Caco-2 (cell line): ENCODE results near the gene USP25. TPM values are rescaled to one million over a fixed set of nuclear protein-coding genes. Genes with fewer than 3 reads are reported as not detected.

ENCODE experiments used
- BruUV-seq: library from RNA; stranded (reverse); fragments of 400-500 nt; replicated peaks from 2 replicates; lab custom pipeline; 2021; lab: Mats Ljungman, UMichigan
- CTCF ChIA-PET: fragments of 300-600 bp; sonication (Branson Sonifier 250); formaldehyde crosslinking; loops from one replicate; lab custom pipeline; 2022; ENCODE audit warnings: antibody characterized with exemption; lab: Charles Lee
- POLR2A ChIA-PET: fragments of 300-600 bp; sonication (Branson Sonifier 250); formaldehyde crosslinking; loops from one replicate; lab custom pipeline; 2022; ENCODE audit warnings: antibody characterized with exemption; lab: Charles Lee
- DNase-seq, 2 experiments: peaks; one replicate each; pipeline versions ENCODE4 v3.0.0 to v3.0.0-alpha.2; 2020 to 2022
- H3K27me3 ChIP-seq: replicated peaks from 2 replicates; pipeline ENCODE4 v1.6.0; 2011; ENCODE audit warnings: low read length; ENCODE audit not compliant: control insufficient read depth, insufficient read depth
- H3K36me3 ChIP-seq: 2 replicates; pipeline ENCODE4 v1.5.1; 2011; ENCODE audit warnings: low read length; ENCODE audit not compliant: control insufficient read depth, insufficient read depth
- H3K4me1 ChIP-seq: fragments of 250-450 bp; sonication (Bioruptor Pico); 2 replicates; pipeline ENCODE4 v1.5.1; 2020; ENCODE audit warnings: mild to moderate bottlenecking
- H3K4me3 ChIP-seq: 2 replicates; pipeline ENCODE4 v1.5.1; 2011; ENCODE audit warnings: low read depth, mild to moderate bottlenecking, control low read depth, low read length
- H3K9me3 ChIP-seq: fragments of 250-450 bp; sonication (Bioruptor Pico); 2 replicates; pipeline ENCODE4 v1.5.1; 2020; ENCODE audit warnings: mild to moderate bottlenecking, moderate library complexity
- H3K27ac Mint-ChIP-seq: one replicate; pipeline ENCODE4 v1.8.0; 2022; ENCODE audit warnings: mixed read lengths; ENCODE audit not compliant: unreplicated experiment
- H3K27me3 Mint-ChIP-seq: one replicate; pipeline ENCODE4 v1.8.0; 2022; ENCODE audit warnings: mixed read lengths; ENCODE audit not compliant: insufficient read depth, unreplicated experiment
- H3K36me3 Mint-ChIP-seq: one replicate; pipeline ENCODE4 v1.8.0; 2022; ENCODE audit warnings: mild to moderate bottlenecking, mixed read lengths; ENCODE audit not compliant: insufficient read depth, unreplicated experiment
- H3K4me1 Mint-ChIP-seq: one replicate; pipeline ENCODE4 v1.8.0; 2022; ENCODE audit warnings: low read depth, mixed read lengths; ENCODE audit not compliant: unreplicated experiment
- H3K4me3 Mint-ChIP-seq: one replicate; pipeline ENCODE4 v1.8.0; 2022; ENCODE audit warnings: mild to moderate bottlenecking, moderate library complexity, mixed read lengths; ENCODE audit not compliant: unreplicated experiment
- H3K9me3 Mint-ChIP-seq: one replicate; pipeline ENCODE4 v1.8.0; 2022; ENCODE audit warnings: mixed read lengths; ENCODE audit not compliant: unreplicated experiment
- intact Hi-C: fragments of 100-400 bp; cut with micrococcal nuclease; formaldehyde crosslinking; loops from one replicate; pipeline ENCODE4 v1.10.0; 2022; ENCODE audit not compliant: unreplicated experiment
- total RNA-seq: library from RNA; stranded (reverse); gene quantifications from 2 replicates; pipeline ENCODE4 v1.2.3, GENCODE V29; 2022
- TF ChIP-seq, protein P1 (sequence below), 2 experiments: fragments of 200-600 bp in 1 of 2; IDR thresholded peaks; 1 replicate in 1 of 2; 2 replicates in 1 of 2; pipeline versions ENCODE4 v1.5.1 to v1.8.0; 2011 to 2022; ENCODE audit warnings: antibody characterized with exemption in 1 of 2, control low read depth in 1 of 2, inconsistent platforms in 1 of 2, low read depth in 1 of 2, low read length in 1 of 2, mild to moderate bottlenecking in 1 of 2, moderate library complexity in 1 of 2; ENCODE audit not compliant: insufficient read depth in 1 of 2, severe bottlenecking in 1 of 2, unreplicated experiment in 1 of 2

The USP25 gene
- total RNA-seq, 1 experiment from 2014 or later: 44.3 TPM

DNA sequence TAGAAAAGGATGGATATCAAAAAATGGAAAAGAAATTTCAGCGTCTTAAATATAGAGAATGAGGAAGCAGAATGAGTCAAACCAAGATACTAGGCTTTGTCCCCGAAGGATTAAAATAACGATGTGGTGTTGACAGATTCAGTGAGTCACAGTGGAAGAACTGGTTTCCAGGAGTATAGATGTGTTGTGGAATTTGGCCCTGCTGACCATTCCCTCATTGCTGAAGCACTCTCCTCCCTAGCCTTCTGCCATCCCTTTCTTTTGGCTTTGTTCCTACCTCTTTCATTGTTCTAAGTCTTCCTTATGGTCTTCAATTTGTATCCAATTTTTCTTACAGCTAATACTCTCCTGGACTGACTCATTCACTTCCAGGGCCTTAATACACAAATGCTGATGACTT is 23.1 kb upstream of the USP25 start:
- H3K36me3 Mint-ChIP-seq: peaks cover 6% of the 10 kb centered on the region
- H3K27me3 Mint-ChIP-seq: no peaks in the 10 kb centered on the region
- intact Hi-C loops: loop anchor here (1.0 to 2.0 kb wide), 3 partner anchors 16 to 68 kb away; no protein-coding TSS in a partner anchor
- ChIA-PET CTCF (no interaction called here), POLR2A (no interaction called here)
- H3K9me3 Mint-ChIP-seq: no peaks in the 10 kb centered on the region
- Histone ChIP-seq H3K4me1 (peaks cover 31% of the 10 kb centered on the region), H3K36me3 (no peaks in the 10 kb centered on the region), H3K9me3 (peaks cover 9% of the 10 kb centered on the region), H3K27me3 (no peaks in the 10 kb centered on the region), H3K4me3 (no peak overlapping the region)
- no TSS peak for BruUV-seq
- peak overlapping the region; percentile 50 for H3K4me3 Mint-ChIP-seq
- TF ChIP-seq, protein P1, sequence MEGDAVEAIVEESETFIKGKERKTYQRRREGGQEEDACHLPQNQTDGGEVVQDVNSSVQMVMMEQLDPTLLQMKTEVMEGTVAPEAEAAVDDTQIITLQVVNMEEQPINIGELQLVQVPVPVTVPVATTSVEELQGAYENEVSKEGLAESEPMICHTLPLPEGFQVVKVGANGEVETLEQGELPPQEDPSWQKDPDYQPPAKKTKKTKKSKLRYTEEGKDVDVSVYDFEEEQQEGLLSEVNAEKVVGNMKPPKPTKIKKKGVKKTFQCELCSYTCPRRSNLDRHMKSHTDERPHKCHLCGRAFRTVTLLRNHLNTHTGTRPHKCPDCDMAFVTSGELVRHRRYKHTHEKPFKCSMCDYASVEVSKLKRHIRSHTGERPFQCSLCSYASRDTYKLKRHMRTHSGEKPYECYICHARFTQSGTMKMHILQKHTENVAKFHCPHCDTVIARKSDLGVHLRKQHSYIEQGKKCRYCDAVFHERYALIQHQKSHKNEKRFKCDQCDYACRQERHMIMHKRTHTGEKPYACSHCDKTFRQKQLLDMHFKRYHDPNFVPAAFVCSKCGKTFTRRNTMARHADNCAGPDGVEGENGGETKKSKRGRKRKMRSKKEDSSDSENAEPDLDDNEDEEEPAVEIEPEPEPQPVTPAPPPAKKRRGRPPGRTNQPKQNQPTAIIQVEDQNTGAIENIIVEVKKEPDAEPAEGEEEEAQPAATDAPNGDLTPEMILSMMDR (IDR thresholded peaks at IDR 0.05; ENCODE audit: insufficient read depth in 1 of 2, low read depth in 1 of 2, low read length in 1 of 2, severe bottlenecking in 1 of 2, unreplicated experiment in 1 of 2): no peak
- H3K4me1 Mint-ChIP-seq: peaks cover 15% of the 10 kb centered on the region
- peak overlapping the region; percentile 70 for H3K27ac Mint-ChIP-seq
- peak; percentile 74 for DNase-seq

DNA sequence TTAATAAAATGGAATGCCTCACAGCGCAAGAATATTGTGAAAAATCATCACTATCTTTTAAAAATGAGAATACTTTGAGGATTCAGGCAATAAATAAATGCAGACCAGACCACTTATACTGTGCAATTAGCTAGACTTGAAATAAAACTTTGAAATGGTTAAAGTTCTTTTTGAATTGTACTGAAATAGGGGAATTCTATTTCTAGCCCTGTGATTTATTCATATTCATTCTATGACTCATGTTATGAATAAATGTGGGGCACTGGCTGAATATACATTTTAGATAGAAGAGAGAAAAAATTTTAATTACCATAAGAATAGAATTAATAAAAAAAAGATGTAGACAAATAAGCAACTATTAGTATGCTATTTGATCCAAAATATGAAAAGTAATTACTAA is 16.4 kb upstream of the USP25 start:
- no peaks in the 10 kb centered on the region for H3K27me3 Mint-ChIP-seq
- intact Hi-C loops: no loop called here
- H3K9me3 Mint-ChIP-seq: no peaks in the 10 kb centered on the region
- ChIA-PET POLR2A (no interaction called here), CTCF (no interaction called here)
- no peak overlapping the region for H3K27ac Mint-ChIP-seq
- no peaks in the 10 kb centered on the region for H3K9me3 ChIP-seq
- no TSS peak for BruUV-seq
- no peaks in the 10 kb centered on the region for H3K27me3 ChIP-seq
- H3K4me3 Mint-ChIP-seq: no peak overlapping the region
- TF ChIP-seq, protein P1 (IDR thresholded peaks at IDR 0.05; ENCODE audit: insufficient read depth in 1 of 2, low read depth in 1 of 2, low read length in 1 of 2, severe bottlenecking in 1 of 2, unreplicated experiment in 1 of 2): no peak
- no peak overlapping the region for H3K4me3 ChIP-seq
- peaks cover 17% of the 10 kb centered on the region for H3K4me1 ChIP-seq
- no peaks in the 10 kb centered on the region for H3K36me3 ChIP-seq
- no peak for DNase-seq
- H3K36me3 Mint-ChIP-seq: no peaks in the 10 kb centered on the region
- no peaks in the 10 kb centered on the region for H3K4me1 Mint-ChIP-seq

DNA sequence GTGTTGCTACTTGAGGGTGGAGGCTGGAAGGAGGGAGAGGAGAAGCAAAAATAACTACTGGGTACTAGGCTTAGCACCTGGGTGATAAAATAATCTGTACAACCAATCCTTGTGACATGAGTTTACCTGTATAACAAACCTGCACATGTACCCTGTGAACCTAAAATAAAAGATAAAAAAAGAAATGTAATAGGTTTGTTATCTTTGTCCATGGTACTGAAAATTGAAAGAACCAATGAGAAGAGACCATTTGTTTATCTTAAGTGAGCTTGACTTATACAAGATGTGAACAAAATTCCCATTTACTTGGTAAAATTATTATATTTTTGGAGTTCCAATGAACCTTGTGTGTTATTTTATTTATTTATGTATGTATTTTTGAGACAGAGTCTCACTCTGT is 11.1 kb upstream of the USP25 start:
- no peak overlapping the region for H3K4me3 ChIP-seq
- intact Hi-C loops: no loop called here
- H3K27ac Mint-ChIP-seq: no peak overlapping the region
- H3K4me3 Mint-ChIP-seq: no peak overlapping the region
- H3K4me1 ChIP-seq: peaks cover 26% of the 10 kb centered on the region
- no TSS peak for BruUV-seq
- TF ChIP-seq, protein P1 (IDR thresholded peaks at IDR 0.05; ENCODE audit: insufficient read depth in 1 of 2, low read depth in 1 of 2, low read length in 1 of 2, severe bottlenecking in 1 of 2, unreplicated experiment in 1 of 2): no peak
- POLR2A ChIA-PET: no interaction called here
- no peaks in the 10 kb centered on the region for H3K27me3 ChIP-seq
- peaks cover 14% of the 10 kb centered on the region for H3K9me3 Mint-ChIP-seq
- H3K36me3 ChIP-seq: no peaks in the 10 kb centered on the region
- H3K4me1 Mint-ChIP-seq: peaks cover 14% of the 10 kb centered on the region
- DNase-seq: no peak
- no peaks in the 10 kb centered on the region for H3K27me3 Mint-ChIP-seq
- no peaks in the 10 kb centered on the region; the same call in 1 of the 2 replicates for H3K9me3 ChIP-seq
- H3K36me3 Mint-ChIP-seq: peaks cover 9% of the 10 kb centered on the region
- CTCF ChIA-PET: no interaction called here
